ENCODE measurements around the gene TCEAL6.
"Not testable (repeated sequence)": the region's sequence is repeated elsewhere in the genome, so short reads cannot be mapped to it uniquely, and the experiment has no call there.

The TCEAL6 gene

DNA sequence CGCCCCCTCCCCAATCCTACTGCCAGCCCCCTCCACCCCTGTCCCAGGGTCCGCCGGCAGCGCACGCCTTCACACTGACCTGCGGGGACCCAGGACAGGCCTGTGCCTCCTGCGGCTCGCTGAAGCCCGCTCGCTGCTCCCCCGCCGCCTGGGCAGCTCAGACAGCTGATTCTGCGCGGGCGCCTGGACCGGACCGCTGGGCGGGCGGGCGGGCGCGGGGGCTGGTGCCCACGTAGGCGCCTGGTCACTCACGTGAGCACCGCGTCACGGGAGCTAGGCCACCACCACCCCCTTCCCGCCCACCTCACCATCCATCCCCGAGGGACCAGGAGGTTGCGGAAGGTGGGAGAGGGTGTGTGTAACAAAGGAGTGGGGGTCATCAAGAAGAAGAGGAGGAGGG, at the start of gene TCEAL6:
TSS of gene TCEAL6 (minus strand) at position 208 of the 400 bp plus-strand sequence.
- in situ Hi-C loops (cut with MboI; ENCODE audit: low sequenced_read_pairs) = not testable (repeated sequence)

DNA sequence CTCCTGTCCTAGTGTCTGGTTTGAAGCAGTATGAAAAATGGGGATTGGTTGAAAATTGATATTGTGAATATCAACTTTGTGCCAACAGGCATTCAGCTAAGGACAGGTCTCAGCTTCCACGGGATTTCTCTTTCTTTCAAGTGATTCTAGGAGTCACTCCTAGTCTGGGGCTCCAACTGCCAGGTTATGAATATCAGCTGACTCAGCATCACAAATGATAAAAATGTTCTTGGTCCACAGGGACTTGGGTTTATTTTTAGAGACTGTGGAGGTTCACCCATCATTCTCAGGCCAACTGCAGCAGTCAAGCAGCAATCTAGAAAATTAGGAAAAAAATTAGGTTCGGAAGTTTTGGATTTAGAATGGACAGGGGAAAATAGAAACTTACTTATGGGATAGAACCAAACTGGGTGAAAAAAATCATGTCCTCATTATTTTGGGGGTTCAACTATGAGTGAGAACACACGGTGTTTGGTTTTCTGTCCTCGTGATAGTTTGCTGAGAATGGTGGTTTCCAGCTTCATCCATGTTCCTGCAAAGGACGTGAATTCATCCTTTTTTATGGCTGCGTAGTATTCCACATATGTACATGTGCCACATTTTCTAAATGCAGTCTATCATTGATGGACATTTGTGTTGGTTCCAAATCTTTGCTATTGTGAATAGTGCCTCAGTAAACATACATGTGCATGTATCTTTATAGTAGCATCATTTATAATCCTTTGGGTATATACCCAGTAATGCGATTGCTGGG, 43.9 kb upstream of the TCEAL6 start:
- in situ Hi-C loops (cut with MboI; ENCODE audit: low sequenced_read_pairs) = no loop called here

DNA sequence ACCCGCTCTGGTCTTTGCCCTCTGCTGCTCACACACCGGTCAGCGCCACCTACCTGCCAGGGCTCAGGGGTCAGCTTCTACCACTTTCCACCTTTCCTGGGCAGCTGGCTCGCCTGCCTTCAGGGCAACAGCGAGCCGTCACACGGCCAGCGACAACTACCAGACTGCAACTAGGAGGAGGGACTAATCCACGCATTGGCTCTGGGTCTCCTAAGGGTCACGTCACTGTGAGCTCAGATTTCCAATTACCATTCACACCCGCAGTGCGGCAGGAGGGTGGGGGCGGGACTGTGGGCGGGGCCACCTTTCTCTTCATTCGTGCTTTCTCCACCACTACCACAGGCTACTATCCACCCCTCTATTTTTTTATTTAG, 13.5 kb upstream of the TCEAL6 start, which contains the start of gene BEX5:
TSS of gene BEX5 (minus strand) at position 172 of the 374 bp plus-strand sequence. CDS start 1,712 bp downstream, outside the sequence.
- in situ Hi-C loops (cut with MboI; ENCODE audit: low sequenced_read_pairs) = no loop called here

DNA sequence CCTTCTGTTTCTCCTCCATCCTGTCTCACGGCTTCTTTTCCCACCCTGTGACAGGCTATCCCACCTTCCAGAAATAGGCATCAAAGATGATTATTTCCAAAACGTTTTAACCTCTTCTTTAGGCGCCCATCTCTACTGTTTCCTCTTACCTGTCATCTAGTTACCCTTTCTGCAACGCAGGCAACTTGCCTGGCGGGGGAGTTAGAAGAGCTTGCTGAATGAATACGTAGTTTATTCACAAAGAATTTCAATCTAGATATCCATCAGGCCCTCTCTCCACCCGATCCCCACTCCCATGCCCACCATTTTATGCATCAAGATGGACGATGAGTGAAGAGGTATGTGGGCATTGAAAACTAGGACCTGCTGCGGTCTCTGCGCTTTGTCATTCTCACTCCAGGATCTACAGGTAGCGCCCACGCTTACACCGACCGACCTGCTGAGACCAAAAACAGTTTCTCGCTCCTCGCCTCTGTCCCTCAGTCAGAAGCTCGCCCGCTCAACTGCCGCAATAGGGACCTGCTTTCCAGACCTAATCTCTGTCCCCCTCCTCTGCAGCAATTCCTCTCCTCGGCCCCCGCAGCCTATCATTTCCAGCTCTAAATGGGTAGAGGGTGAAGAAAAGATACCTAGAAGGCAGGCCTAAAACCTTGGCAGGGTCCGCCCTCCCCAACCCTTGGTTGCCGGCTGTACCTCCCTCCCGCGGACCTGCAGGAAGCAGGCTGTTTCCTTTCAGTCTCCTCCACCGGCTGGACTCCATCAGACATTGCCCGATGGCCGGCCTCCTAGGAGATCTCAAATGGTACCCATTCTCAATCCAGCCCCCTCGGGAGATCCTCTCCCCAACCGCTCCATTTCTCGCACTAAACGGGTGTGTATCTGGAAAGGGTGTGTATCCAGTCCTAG, 12.9 kb upstream of the TCEAL6 start:
- in situ Hi-C loops (cut with MboI; ENCODE audit: low sequenced_read_pairs) = no loop called here

DNA sequence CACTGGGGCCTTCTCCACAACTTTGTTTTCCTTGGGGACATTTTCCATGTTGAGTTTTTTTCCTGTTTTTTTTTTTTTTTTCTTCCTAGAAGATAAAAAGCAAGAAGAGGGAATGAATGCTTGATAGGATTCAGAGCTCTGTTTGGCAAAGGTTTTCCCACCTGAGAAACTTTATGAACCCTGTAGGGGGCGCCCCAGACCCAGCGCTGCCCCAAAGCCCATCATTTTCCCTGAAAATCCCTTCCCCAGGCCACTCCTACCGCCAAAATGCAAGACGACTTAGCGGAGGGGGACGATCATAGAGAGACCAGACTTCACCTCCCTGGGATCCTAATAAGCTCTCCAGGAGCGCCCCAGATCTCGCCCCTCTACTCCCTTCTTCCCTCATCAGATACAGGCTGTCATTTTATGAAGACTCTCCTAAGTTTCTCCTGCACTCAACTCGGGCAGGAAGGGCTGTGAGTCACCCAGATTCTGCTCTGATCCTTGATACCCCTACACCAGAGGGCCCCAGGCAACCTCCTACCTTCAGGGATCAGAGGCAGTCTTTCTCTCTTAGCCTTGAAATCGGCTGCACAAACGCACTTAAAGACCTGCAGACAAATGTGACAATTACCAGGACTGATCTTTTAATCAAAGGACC, 12.1 kb upstream of the TCEAL6 start:
- in situ Hi-C loops (cut with MboI; ENCODE audit: low sequenced_read_pairs) = no loop called here

DNA sequence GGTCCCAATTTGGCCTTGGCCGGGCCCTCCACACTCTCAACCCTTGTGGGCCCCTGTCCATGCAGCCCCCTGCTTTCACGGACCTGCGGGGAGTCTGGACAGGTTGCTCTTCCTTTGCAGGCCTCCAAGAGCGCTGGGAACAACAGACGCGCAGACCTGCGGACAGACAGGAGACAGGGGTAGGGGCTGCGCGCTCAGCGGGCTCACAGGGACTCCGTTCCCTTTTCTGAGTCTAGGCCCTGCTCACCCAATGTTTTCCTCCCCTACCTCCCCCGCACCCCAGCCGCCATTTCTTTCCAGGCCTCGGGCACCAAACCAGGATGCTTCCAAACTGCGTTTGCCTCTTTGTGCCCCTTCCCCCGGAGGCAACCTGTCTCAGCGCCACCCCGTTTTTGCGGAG, 650 bp downstream of the TCEAL6 start:
- in situ Hi-C loops (cut with MboI; ENCODE audit: low sequenced_read_pairs) = not testable (repeated sequence)

DNA sequence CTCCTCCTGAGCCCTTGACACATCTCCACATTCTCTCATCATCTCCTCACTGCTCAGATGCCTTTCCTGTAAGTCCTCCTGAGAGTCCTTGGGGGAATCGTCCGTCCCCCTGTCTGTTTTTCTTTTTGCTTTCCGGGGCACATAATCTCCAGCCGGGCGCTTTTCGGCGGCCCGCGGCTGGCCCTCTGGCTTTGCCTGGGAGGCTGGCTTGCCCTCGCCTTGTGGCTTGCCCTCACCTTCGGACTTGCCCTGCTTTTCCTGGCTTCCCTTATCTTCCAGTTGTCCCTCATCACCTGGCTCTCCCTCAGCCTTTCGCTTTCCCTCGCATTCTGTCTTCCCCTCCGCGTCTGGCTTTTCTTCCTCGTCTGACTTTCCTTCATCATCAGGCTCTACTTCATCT, 1.4 kb downstream of the TCEAL6 start:
- in situ Hi-C loops (cut with MboI; ENCODE audit: low sequenced_read_pairs) = not testable (repeated sequence)

DNA sequence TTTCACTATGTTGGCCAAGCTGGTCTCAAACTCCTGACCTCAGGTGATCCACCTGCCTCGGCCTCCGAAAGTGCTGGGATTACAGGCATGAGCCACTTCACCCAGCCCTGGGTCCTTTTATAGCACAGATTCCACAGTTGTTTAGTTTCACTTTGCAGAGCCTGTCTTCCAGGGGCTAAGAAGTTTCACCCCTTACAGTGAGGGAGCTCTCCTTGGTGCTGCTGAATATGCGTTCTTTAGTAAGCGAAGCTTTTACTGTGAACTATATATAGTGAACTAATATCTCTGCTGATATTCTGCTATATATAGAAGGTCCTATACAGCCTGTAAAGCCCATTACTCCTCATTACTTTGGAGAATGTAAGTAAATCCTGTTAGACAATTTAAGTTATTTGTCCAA, 4.2 kb downstream of the TCEAL6 start:
- in situ Hi-C loops (cut with MboI; ENCODE audit: low sequenced_read_pairs) = no loop called here

DNA sequence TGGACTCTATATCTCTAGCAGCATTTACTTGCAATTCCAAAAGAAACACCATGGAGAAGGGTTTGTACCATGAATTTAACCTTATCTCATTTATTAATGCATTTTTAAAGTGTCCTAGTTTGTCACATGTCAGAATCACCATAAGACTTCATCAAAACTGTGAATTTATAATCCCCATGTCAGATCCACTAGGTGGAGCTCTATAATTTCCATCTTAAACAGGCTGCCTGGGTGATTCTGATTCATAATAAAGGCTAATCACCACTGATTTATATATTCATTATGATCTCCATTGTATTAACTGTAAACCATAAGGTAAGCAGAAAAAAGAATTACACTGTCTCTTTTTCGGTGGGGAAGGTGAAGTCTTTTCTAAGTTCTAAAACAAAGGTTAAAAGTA, 12.8 kb downstream of the TCEAL6 start:
- in situ Hi-C loops (cut with MboI; ENCODE audit: low sequenced_read_pairs) = no loop called here

DNA sequence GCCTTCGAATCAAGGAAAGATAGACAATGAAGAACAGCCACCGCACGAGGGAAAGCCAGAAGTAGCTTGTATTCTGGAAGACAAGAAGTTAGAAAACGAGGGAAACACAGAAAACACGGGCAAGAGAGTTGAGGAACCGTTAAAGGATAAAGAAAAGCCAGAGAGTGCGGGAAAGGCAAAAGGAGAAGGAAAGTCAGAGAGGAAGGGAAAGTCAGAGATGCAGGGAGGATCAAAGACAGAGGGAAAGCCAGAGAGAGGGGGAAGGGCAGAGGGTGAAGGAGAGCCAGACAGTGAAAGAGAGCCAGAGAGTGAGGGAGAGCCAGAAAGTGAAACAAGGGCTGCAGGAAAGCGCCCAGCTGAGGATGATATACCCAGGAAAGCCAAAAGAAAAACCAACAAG, 15.4 kb downstream of the TCEAL6 start:
- in situ Hi-C loops (cut with MboI; ENCODE audit: low sequenced_read_pairs) = no loop called here

DNA sequence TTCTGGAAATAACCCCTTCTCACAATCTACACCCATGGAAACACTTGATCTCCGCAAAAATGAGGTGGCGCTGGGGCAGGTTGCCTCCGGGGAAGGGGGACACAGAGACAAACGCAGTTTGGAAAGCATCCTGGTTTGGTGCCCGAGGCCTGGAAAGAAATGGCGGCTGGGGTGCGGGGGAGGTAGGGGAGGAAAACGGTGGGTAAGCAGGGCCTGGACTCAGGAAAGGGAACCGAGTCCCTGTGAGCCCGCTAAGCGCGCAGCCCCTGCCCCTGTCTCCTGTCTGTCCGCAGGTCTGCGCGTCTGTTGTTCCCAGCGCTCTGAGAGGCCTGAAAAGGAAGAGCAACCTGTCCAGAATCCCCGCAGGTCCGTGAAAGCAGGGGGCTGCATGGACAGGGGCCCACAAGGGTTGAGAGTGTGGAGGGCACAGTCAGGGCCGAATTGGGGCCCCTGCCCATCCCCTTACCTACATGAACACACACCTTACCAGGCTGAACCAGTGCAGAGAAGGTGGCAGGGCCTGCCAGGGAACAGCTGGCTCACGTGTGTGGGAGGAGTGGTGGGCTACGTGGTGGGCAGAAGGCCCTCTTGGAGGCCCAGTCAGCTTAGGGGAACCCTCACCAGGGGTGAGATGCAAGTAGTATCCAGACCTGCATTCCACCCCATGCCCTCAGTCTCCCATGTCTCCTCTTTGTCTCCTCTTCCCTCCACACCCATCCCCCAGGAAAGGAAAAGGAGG, 16.0 kb downstream of the TCEAL6 start:
- in situ Hi-C loops (cut with MboI; ENCODE audit: low sequenced_read_pairs) = not testable (repeated sequence)

DNA sequence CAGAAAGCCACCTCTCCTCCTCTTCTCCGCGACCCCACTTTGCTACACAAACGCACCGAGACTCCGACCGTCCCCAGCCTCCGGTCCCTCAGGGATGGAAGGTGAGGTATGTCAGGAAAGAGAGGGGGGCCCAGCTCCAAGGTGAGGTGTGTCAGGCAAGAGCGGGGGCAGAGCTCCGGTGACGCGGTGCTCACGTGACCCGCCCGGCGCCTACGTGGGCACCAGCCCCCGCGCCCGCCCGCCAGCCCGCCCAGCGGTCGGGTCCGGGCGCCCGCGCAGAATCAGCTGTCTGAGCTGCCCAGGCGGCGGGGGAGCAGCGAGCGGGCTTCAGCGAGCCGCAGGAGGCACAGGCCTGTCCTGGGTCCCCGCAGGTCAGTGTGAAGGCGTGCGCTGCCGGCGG, 16.8 kb downstream of the TCEAL6 start, which contains the start of gene TCEAL2:
TSS of gene TCEAL2 (plus strand) at position 244 of the 400 bp plus-strand sequence. CDS start 1,152 bp downstream, outside the sequence.
- in situ Hi-C loops (cut with MboI; ENCODE audit: low sequenced_read_pairs) = not testable (repeated sequence)

DNA sequence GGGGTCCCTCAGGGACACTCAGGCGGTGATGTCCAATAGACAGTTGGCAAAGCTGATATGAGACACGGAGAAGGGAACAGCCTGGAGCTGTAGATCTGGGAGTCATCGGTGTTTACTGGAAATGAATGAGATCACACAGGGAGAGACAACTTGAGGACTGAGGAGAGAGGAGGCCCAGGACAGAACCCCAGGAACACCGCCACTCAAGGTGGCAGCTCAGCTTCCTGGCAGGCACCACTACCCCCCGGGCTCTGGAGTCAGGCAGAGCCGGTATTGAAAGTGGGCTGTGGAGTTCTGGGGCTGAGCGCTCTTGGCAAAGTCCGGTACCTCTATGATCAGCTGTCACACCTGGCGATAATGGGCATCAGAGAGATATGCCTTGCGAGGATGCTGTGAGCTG, 17.3 kb downstream of the TCEAL6 start:
- in situ Hi-C loops (cut with MboI; ENCODE audit: low sequenced_read_pairs) = not testable (repeated sequence)

DNA sequence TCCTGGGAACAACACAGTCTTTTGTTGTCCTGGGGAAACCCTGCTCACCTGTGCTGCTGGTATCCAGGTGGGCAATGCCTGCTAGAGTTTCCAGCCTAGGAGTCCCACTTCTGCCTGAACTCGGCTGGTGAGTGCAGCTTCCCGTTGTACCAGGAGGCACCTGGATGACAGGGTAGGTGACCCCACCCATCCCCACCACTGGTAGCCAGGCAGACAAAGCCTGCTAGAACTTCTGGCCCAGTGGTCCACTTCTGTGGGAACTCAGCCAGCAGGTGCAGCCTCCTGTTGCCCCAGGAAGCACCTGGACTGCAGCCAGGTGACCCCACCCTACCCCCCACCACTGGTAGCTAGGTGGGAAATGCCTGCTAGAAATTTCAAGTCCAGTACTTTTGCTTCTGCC, 26.5 kb downstream of the TCEAL6 start:
- in situ Hi-C loops (cut with MboI; ENCODE audit: low sequenced_read_pairs) = no loop called here

DNA sequence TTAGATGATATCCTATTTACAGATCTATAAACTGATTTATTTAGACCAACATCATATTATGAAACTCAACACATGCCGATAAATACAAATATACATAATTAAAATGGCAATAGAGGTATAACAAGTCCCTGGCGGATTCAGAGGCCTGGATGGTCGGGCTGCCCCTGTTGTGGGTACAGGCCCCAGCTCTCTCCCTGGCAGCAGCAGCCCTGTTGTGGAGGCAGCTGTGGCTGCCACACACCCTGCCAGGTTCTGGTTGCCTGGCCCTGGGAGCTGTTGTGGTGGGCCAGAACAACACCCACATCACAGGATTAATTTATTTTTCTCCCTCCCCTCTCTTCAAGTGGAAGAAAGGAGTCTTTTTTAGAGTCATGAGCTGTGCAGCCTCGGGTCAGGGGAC, 28.9 kb downstream of the TCEAL6 start:
- in situ Hi-C loops (cut with MboI; ENCODE audit: low sequenced_read_pairs) = no loop called here
